SK-N-SH treated with all-trans-retinoic acid at 6 μM for 48 hours (cell line): ENCODE data around the gene ABI3BP.

Experiments
- ATAC-seq: fragments of 200-7000 bp; cut with Tn5 transposase; 3 replicates; pipeline ENCODE4 v1.9.1; 2020; ENCODE audit warnings: mild to moderate bottlenecking, moderate library complexity
- ARNTL ChIP-seq: fragments of 450-650 bp; formaldehyde crosslinking; IDR thresholded peaks from 2 replicates; pipeline ENCODE4 v1.5.0; 2020; ENCODE audit warnings: low read depth, mild to moderate bottlenecking, moderate library complexity, borderline replicate concordance
- CREB5 ChIP-seq: fragments of 250-450 bp; sonication (Bioruptor Pico); IDR thresholded peaks from 2 replicates; pipeline ENCODE4 v1.5.1; 2020; ENCODE audit warnings: low read depth, mild to moderate bottlenecking, moderate library complexity
- CSDC2 ChIP-seq: fragments of 250-450 bp; sonication (Bioruptor Pico); IDR thresholded peaks from 2 replicates; pipeline ENCODE4 v1.5.0; 2020; ENCODE audit warnings: mild to moderate bottlenecking, moderate library complexity
- CSRNP3 ChIP-seq: fragments of 250-450 bp; sonication (Bioruptor Pico); IDR thresholded peaks from 2 replicates; pipeline ENCODE4 v1.5.1; 2021; ENCODE audit warnings: mild to moderate bottlenecking, moderate library complexity
- GLIS3 ChIP-seq: fragments of 250-450 bp; sonication (Bioruptor Pico); IDR thresholded peaks from 2 replicates; pipeline ENCODE4 v1.5.0; 2020; ENCODE audit warnings: mild to moderate bottlenecking, moderate library complexity
- ISL1 ChIP-seq: fragments of 250-450 bp; sonication (Bioruptor Pico); IDR thresholded peaks from 2 replicates; pipeline ENCODE4 v2.1.2; 2022; ENCODE audit warnings: mild to moderate bottlenecking, moderate library complexity
- OSR1 ChIP-seq: fragments of 250-450 bp; sonication (Bioruptor Pico); IDR thresholded peaks from 2 replicates; pipeline ENCODE4 v1.8.0; 2022; ENCODE audit warnings: moderate library complexity, mild to moderate bottlenecking, inconsistent platforms
- PATZ1 ChIP-seq: fragments of 250-450 bp; sonication (Bioruptor Pico); IDR thresholded peaks from 2 replicates; pipeline ENCODE4 v1.8.0; 2020; ENCODE audit warnings: mild to moderate bottlenecking, moderate library complexity, borderline replicate concordance
- POU6F1 ChIP-seq: fragments of 250-450 bp; sonication (Bioruptor Pico); IDR thresholded peaks from 2 replicates; pipeline ENCODE4 v1.8.0; 2021; ENCODE audit warnings: low read depth, mild to moderate bottlenecking, moderate library complexity, borderline replicate concordance
- PPARA ChIP-seq: fragments of 250-450 bp; sonication (Bioruptor Pico); IDR thresholded peaks from 2 replicates; pipeline ENCODE4 v1.5.0; 2020; ENCODE audit warnings: mild to moderate bottlenecking, borderline replicate concordance
- SNAI2 ChIP-seq: fragments of 250-450 bp; sonication (Bioruptor Pico); IDR thresholded peaks from 2 replicates; pipeline ENCODE4 v1.5.0; 2020; ENCODE audit warnings: mild to moderate bottlenecking, moderate library complexity
- TCF4 ChIP-seq: fragments of 250-450 bp; sonication (Bioruptor Pico); IDR thresholded peaks from 2 replicates; pipeline ENCODE4 v1.8.0; 2021; ENCODE audit warnings: mild to moderate bottlenecking, moderate library complexity, borderline replicate concordance
- TOX ChIP-seq: fragments of 250-450 bp; sonication (Bioruptor Pico); IDR thresholded peaks from 2 replicates; pipeline ENCODE4 v1.8.0; 2021; ENCODE audit warnings: mild to moderate bottlenecking, moderate library complexity, borderline replicate concordance
- TSHZ2 ChIP-seq: fragments of 250-450 bp; sonication (Bioruptor Pico); IDR thresholded peaks from 2 replicates; pipeline ENCODE4 v1.5.0; 2020; ENCODE audit warnings: mild to moderate bottlenecking, moderate library complexity
- ZC3H10 ChIP-seq: fragments of 250-450 bp; sonication (Bioruptor Pico); IDR thresholded peaks from 2 replicates; pipeline ENCODE4 v1.5.1; 2021; ENCODE audit warnings: mild to moderate bottlenecking, moderate library complexity
- ZFP3 ChIP-seq: fragments of 250-450 bp; sonication (Bioruptor Pico); IDR thresholded peaks from 2 replicates; pipeline ENCODE4 v1.5.0; 2020; ENCODE audit warnings: mild to moderate bottlenecking, moderate library complexity
- ZFP30 ChIP-seq: fragments of 450-650 bp; formaldehyde crosslinking; IDR thresholded peaks from 2 replicates; pipeline ENCODE4 v1.5.0; 2022; ENCODE audit warnings: mild to moderate bottlenecking, moderate library complexity
- ZNF565 ChIP-seq: fragments of 450-650 bp; formaldehyde crosslinking; conservative IDR thresholded peaks from 2 replicates; pipeline ENCODE4 v1.5.0; 2020; ENCODE audit warnings: low read depth, mild to moderate bottlenecking, moderate library complexity
- ZNF70 ChIP-seq: fragments of 450-650 bp; formaldehyde crosslinking; IDR thresholded peaks from 2 replicates; pipeline ENCODE4 v1.5.0; 2020; ENCODE audit warnings: mild to moderate bottlenecking, moderate library complexity
- ZNF8 ChIP-seq: fragments of 450-650 bp; formaldehyde crosslinking; IDR thresholded peaks from 2 replicates; pipeline ENCODE4 v1.5.0; 2020; ENCODE audit warnings: mild to moderate bottlenecking, moderate library complexity

Gene ABI3BP

GRCh38 chr3:100796556-100796955 lies 196.7 kb downstream of the ABI3BP start:
- TF ChIP-seq ZFP3 (CRISPR knock-in tag): no peak
- ATAC-seq: 0 out of 3 replicates have a peak, but pooled peaks have one; percentile 30

GRCh38 chr3:100789579-100789978 lies 203.6 kb downstream of the ABI3BP start:
- ATAC-seq: no peak
- TF ChIP-seq ISL1 (CRISPR knock-in tag): no peak
- no peak for TF ChIP-seq ARNTL (CRISPR knock-in tag)
- TF ChIP-seq OSR1: no peak
- no peak for TF ChIP-seq CSRNP3 (CRISPR knock-in tag)
- TF ChIP-seq ZNF8 (CRISPR knock-in tag): no peak
- no peak for TF ChIP-seq PATZ1 (CRISPR knock-in tag)
- TF ChIP-seq TOX (CRISPR knock-in tag): no peak
- no peak for TF ChIP-seq CREB5

- TF ChIP-seq PATZ1 (CRISPR knock-in tag) (no peak), PPARA (CRISPR knock-in tag) (no peak), ZNF8 (CRISPR knock-in tag) (no peak), TSHZ2 (CRISPR knock-in tag) (no peak), TCF4 (CRISPR knock-in tag) (no peak), CSDC2 (CRISPR knock-in tag) (no peak), GLIS3 (no peak), OSR1 (no peak), CREB5 (no peak), ZFP3 (CRISPR knock-in tag) (no peak), ZNF565 (no peak), ZNF70 (CRISPR knock-in tag) (no peak), ARNTL (CRISPR knock-in tag) (no peak), SNAI2 (CRISPR knock-in tag) (no peak), POU6F1 (CRISPR knock-in tag) (no peak), CSRNP3 (CRISPR knock-in tag) (no peak), ZFP30 (CRISPR knock-in tag) (no peak), TOX (CRISPR knock-in tag) (no peak), ZC3H10 (CRISPR knock-in tag) (no peak)
- ATAC-seq: no peak
Observed at GRCh38 chr3:100783619-100784018, 209.6 kb downstream of the ABI3BP start.
